Neural progenitor cell (in vitro differentiated cells): ENCODE results near the gene PTPRA.

Experiments used
- EZH2 ChIP-seq: fragments of 200-600 bp; sonication (generic); IDR thresholded peaks from 2 replicates; pipeline ENCODE4 v1.6.1; 2017; ENCODE audit warnings: antibody characterized with exemption, mild to moderate bottlenecking, moderate library complexity
- EZH2phosphoT487 ChIP-seq: fragments of 200-600 bp; sonication (generic); IDR thresholded peaks from 2 replicates; pipeline ENCODE4 v1.6.1; 2017; ENCODE audit warnings: antibody characterized with exemption
- TF ChIP-seq, protein P1 (sequence below): fragments of 200-600 bp; sonication (generic); IDR thresholded peaks from 2 replicates; pipeline ENCODE4 v1.5.1; 2017; ENCODE audit warnings: antibody characterized with exemption, mild to moderate bottlenecking

DNA sequence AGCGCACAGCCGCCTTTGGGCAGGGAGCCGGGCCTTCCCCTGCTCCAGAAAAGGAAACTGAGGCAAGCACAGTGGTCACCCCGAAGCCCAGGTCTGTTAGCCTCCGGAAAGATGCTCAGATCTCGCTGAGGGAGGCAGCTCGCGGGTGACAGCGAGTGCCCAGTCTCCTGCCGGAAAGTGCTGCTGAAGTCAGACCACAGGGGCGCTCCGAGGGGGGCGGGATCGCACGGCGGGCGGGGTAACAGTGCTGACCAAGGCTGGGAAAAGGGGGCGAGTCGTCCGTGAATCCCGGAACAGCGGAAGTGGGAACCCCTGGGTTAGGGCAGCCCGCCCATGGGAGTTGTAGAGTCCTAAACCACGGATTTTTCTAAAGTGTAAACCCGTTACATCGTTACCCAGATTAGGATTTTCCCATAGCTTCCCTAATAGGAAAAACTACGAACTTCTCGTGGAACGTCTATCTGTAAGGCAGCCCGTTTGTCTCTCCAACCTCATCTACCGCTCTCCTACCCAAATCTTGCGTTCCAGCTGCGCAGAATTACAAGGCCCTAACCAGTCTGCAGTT is 32.2 kb upstream of the PTPRA start:
- TF ChIP-seq, protein P1, sequence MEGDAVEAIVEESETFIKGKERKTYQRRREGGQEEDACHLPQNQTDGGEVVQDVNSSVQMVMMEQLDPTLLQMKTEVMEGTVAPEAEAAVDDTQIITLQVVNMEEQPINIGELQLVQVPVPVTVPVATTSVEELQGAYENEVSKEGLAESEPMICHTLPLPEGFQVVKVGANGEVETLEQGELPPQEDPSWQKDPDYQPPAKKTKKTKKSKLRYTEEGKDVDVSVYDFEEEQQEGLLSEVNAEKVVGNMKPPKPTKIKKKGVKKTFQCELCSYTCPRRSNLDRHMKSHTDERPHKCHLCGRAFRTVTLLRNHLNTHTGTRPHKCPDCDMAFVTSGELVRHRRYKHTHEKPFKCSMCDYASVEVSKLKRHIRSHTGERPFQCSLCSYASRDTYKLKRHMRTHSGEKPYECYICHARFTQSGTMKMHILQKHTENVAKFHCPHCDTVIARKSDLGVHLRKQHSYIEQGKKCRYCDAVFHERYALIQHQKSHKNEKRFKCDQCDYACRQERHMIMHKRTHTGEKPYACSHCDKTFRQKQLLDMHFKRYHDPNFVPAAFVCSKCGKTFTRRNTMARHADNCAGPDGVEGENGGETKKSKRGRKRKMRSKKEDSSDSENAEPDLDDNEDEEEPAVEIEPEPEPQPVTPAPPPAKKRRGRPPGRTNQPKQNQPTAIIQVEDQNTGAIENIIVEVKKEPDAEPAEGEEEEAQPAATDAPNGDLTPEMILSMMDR, result no peak
- TF ChIP-seq EZH2phosphoT487 (peak; percentile 16), EZH2 (no peak)
